ENCODE measurements around the gene CPNE6. TPM values are rescaled to one million over a fixed set of nuclear protein-coding genes. Genes with fewer than 3 reads are reported as not detected.

The CPNE6 gene
- total and polyA plus RNA-seq, 8 donors, result 0.07 TPM; not detected in 7

GRCh38 chr14:24089890-24090289 is 18.5 kb downstream of the CPNE6 start:
- FAIRE-seq (no peak), ATAC-seq (no peak), DNase-seq (no peak)
- intact Hi-C loops (cut with DNase I), result loop anchor here in 2 of 3 donors (5.0 kb wide), 1 partner anchor 33 kb away; no protein-coding TSS in a partner anchor
- no peak overlapping the region for H3K27ac ChIP-seq
- TF ChIP-seq CTCF (IDR thresholded peaks at IDR 0.05), result no peak
- no peaks in the 10 kb centered on the region for H3K36me3 ChIP-seq
- H3K4me1 ChIP-seq, result peaks cover 0 to 20% (median 5%) of the 10 kb centered on the region in 3 donors
- H3K4me3 ChIP-seq, result no peak overlapping the region
- H3K9me3 ChIP-seq, result no peaks in the 10 kb centered on the region
- H3K27me3 ChIP-seq, result no peaks in the 10 kb centered on the region
- 66 to 68% methylated on average over 6 of the region's 6 CpGs for whole genome bisulfite sequencing, 2 donors

DNA sequence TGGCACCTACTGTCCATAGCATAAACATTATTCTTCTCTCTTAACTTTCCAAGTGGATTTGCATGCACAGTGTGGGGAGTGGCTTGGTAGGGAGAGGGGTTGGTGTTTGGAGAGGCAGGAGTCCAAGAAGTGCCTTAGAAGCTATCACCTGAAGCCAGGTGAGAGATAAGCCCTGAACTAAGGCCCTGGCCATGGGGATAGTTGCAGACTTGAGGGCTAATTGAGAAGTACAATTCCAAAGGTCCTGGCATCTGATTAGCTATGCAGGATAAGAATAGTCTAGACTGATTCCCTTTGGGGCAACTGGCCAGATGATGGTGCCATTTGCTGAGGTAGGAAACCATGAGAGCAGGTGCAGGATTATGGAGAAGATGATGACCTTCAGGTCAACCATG is 20.7 kb downstream of the CPNE6 start:
- no peaks in the 10 kb centered on the region for H3K9me3 ChIP-seq
- peak overlapping the region in 1 of 4 donors; percentile 96 for H3K27ac ChIP-seq
- no peak overlapping the region for H3K4me3 ChIP-seq
- no peak for FAIRE-seq
- peak; percentile 9 to 44 (median 30) for ATAC-seq
- intact Hi-C loops (cut with DNase I), result loop anchor here in 2 of 3 donors (5.0 kb wide), 1 partner anchor 35 kb away; no protein-coding TSS in a partner anchor
- peaks cover 7 to 20% (median 10%) of the 10 kb centered on the region in 3 donors for H3K4me1 ChIP-seq
- no peaks in the 10 kb centered on the region for H3K36me3 ChIP-seq
- DNase-seq, result peak in 3 of 6 donors; percentile 62 to 66 (median 63)
- no peak for TF ChIP-seq CTCF (IDR thresholded peaks at IDR 0.05)
- no peaks in the 10 kb centered on the region for H3K27me3 ChIP-seq

GRCh38 chr14:24092505-24093206 is 21.3 kb downstream of the CPNE6 start:
- Histone ChIP-seq H3K9me3 (no peaks in the 10 kb centered on the region), H3K27me3 (no peaks in the 10 kb centered on the region), H3K4me1 (peaks cover 7 to 20% (median 10%) of the 10 kb centered on the region in 3 donors), H3K36me3 (no peaks in the 10 kb centered on the region), H3K4me3 (no peak overlapping the region), H3K27ac (peak overlapping the region in 2 of 4 donors; percentile 5 to 96)
- DNase-seq (no peak), ATAC-seq (no peak), FAIRE-seq (no peak)
- intact Hi-C loops (cut with DNase I), result loop anchor here in 2 of 3 donors (5.0 kb wide), 1 partner anchor 35 kb away; no protein-coding TSS in a partner anchor
- no peak for TF ChIP-seq CTCF (IDR thresholded peaks at IDR 0.05)
- 83 to 84% methylated on average over 4 of the region's 4 CpGs for WGBS, 2 donors

DNA sequence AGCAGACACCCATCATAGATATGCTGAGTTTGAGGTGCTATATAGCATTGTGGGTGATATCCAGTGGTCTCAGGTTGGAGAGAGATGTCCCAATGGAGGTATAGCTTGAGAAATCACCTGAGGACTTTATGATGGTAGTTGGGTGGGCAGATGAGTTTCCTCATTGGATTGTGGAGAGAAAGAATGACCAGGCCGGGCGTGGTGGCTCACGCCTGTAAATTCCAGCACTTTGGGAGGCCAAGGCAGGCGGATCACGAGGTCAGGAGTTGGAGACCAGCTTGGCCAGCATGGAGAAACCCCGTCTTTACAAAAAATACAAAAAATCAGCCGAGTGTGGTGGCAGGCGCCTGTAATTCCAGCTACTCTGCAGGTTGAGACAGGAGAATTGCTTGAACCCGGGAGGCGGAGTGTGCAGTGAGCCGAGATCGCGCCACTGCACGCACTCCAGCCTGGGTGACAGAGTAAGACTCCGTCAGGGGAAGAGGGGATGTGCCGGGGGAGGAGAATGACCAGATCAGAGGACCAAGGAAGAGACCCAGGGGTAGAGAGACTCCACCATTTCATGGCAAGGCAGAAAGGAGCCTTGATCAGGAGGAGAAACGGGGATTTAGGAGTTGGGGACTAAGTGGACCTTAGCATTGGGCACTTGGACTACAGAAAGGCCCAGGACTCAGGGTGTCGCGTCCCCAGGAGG is 22.0 kb downstream of the CPNE6 start:
- no peak for ATAC-seq
- Histone ChIP-seq H3K4me1 (peaks cover 8 to 20% (median 10%) of the 10 kb centered on the region in 3 donors), H3K9me3 (no peaks in the 10 kb centered on the region), H3K4me3 (peak overlapping the region in 1 of 4 donors; percentile 92), H3K36me3 (no peaks in the 10 kb centered on the region), H3K27me3 (no peaks in the 10 kb centered on the region), H3K27ac (peak overlapping the region; percentile 91 to 96 (median 94))
- no peak for TF ChIP-seq CTCF (IDR thresholded peaks at IDR 0.05)
- DNase-seq, result peak in 1 of 6 donors; percentile 45
- WGBS, 2 donors, result 79 to 85% methylated on average over 19 of the region's 19 CpGs
- intact Hi-C loops (cut with DNase I), result loop anchor here in 2 of 3 donors (5.0 kb wide), 1 partner anchor 36 kb away; no protein-coding TSS in a partner anchor
- no peak for FAIRE-seq

All from pancreas (tissue), 10 donors.